NCI-H187 (cell line): ENCODE data around the gene JAK3.

ENCODE experiments used
- DNase-seq, 2 experiments: peaks; one replicate each; lab custom pipeline; 2025; lab: John Stamatoyannopoulos, UW

The JAK3 gene

DNA sequence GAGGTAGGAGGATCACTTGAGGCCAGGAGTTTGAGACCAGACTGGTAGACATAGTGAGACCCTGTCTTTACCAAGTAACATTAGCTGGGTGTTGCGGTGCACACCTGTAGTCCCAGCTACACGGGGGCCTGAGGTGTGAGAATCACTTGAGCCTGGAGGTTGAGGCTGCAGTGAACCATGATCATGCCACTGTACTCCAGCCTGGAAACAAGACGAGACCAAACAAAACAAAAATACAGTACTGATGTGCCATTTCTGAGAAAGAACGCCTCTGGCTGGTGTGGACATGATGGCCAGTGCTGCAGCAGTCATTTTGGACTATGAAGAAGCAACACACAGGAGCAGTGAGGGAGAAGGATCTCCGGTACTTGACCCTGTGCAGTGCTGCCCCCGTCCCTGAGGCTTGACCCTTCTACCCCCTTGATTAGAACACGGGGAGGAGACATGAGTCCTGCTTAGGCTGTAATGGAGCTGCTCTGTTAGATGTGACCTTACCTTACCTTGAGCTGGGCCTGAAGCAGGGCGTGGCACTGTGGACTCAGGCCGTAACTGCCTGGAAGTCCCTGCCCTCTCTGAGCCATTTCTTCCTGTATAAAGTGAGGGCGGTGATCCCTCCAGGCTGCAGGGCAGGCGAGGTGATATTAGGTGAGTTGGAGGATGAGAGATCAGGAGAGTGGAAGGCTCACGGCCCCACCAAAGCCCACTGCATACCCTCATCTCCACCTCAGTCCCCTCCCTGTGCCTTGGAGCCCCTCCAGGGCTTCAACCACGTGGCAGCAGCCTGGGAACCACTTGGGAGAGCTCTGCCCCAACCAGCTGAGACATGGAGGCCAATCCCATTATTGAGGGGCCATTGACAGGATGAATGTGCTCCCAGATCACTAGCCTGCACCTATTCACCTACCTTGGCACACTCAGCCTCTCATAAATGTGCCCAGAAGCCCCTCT lies 17.9 kb upstream of the JAK3 start:
- no peak for DNase-seq

- DNase-seq = no peak
Measured at GRCh38 chr19:17863520-17864182, 15.9 kb upstream of the JAK3 start.

GRCh38 chr19:17862711-17863519 lies 15.1 kb upstream of the JAK3 start:
- no peak for DNase-seq

GRCh38 chr19:17861542-17862402 lies 14.0 kb upstream of the JAK3 start:
- DNase-seq = no peak

- DNase-seq = no peak
Measured at GRCh38 chr19:17860993-17861360, 13.2 kb upstream of the JAK3 start.

DNA sequence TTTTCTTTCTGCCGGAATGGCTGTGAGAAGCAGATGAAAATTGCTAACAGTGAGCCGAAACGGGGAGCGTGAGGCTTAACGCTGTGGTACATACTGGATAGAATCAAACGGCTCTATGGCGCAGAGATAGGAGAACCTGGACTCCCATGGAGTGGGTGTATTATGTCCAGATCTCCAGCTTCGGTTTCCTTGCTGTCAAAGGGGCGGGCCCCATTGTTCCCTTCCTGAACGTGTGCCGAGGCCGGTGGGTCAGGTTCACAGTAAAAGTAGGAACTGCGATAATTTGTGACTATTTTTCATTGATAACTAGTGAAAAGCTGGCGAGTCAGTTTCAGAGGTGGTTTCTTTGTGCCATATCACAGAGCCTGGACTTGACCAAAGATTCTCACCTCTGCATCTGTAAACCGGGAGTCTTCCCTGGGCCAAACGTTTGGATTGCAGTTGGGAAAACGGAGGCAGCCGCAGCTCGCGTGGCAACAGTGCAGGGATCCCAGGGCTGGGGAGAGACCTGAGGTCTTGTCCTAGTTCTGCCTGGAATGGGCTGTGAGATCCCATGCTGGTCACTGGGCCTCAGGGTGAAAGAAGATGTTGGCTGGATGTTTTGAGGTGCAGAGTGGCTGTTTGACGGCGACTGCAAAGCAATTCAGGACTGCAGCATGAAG lies 12.7 kb upstream of the JAK3 start:
- no peak for DNase-seq

GRCh38 chr19:17859533-17860330 lies 11.9 kb upstream of the JAK3 start, which contains the start of gene RPL18A:
Gene RPL18A, plus strand, starts transcription at chr19:17859910. Its CDS starts 47 bp downstream, at chr19:17859957.
- DNase-seq = peak; percentile 76 to 92

GRCh38 chr19:17855280-17856152 lies 7.7 kb upstream of the JAK3 start:
- peak; percentile 8 to 48 for DNase-seq

DNA sequence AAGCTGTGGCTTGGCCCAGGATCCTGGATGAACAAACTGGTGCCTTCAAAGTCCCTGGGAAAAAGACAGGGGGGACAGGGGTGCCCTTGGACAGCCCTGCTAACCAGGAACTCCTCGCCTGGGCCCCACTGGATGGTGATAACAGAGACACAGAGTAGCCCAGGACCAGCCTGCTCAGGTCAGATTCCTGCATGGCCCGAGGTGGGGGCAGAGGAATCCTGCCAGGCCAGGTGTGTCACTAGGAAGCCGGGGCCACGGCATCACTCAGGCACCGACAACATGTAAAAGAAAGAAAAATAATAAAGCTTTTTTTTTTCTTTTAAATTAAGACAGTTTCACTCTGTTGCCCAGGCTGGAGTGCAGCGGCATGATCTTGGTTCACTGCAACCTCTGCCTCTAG lies 6.3 kb upstream of the JAK3 start:
- no peak for DNase-seq

GRCh38 chr19:17848595-17849292 lies 962 bp upstream of the JAK3 start:
- no peak for DNase-seq

GRCh38 chr19:17846146-17846545 lies 1.6 kb downstream of the JAK3 start:
- DNase-seq = no peak

DNA sequence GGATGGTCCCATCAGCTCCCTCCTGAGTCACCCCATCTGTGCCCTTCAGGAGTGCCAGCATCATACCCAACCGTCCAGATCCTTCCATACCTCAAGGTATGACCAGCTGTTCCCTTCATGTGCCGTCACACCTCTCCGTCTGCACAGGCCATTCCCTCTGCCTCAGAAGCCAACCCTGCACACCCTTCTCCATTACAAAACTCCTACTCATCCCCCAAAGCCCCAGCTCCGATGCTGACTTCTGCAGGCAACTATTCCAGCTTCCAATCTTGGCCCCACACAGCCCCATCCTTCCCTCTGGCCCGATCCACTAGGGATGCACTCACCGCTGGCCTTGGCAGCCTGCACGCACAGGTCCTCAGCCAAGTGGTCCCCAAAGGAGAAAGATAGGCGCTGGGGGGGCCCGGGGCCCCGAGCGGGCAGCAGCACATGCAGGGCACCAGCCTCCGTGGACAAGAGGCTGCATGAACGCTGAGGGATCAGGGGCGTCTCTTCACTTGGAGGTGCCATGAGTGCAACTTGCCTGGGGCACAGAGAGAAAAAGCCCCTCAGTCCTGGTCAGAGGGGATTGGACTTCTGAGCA lies 3.8 kb downstream of the JAK3 start:
- no peak for DNase-seq

- DNase-seq = no peak
Measured at GRCh38 chr19:17843292-17843827, 4.4 kb downstream of the JAK3 start.

DNA sequence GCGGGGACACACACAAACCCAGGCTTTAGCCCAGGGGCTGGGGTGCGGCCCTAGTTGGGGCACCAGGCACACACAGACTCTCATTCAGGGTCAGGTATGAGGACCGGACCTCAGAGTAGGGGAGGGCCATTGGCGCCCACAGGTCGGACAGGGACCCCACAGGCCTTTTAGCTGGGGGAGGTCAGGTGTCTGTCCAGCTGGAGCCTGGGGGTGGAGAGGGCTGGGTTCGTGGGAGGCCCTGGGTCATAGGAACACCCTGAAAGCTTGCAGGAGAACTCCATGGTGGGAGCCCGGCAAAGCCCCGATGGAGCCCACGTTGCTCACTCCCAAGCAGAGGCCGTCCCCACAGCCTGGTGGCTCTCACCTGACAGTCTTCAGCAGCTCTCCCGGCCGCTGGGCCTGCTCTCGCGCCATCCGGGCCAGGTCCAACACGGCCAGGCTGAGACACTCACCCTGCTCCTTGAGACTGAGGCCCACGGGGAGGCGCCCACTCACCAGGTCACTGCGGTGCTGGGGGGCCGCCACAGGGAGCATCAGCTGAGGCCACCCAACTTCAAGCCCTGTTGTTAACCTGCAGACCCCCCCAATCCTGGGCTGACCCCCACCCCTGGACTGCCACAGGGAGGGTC lies 5.0 kb downstream of the JAK3 start:
- DNase-seq = no peak

GRCh38 chr19:17841810-17842662 lies 5.7 kb downstream of the JAK3 start:
- DNase-seq = peak; percentile 44 to 61

GRCh38 chr19:17841371-17841809 lies 6.4 kb downstream of the JAK3 start:
- DNase-seq = no peak
